Smooth muscle cell (in vitro differentiated cells): ENCODE measurements around the gene PACRG. TPM values are rescaled to one million over a fixed set of nuclear protein-coding genes. Genes with fewer than 3 reads are reported as not detected.

Experiments used
- DNase-seq: peaks from one replicate; lab custom pipeline; 2025; ENCODE audit not compliant: unreplicated experiment; lab: John Stamatoyannopoulos, UW
- H2AFZ ChIP-seq: fragments of 200-600 bp; sonication (generic); 2 replicates; pipeline ENCODE4 v1.6.0; 2016; ENCODE audit warnings: antibody characterized with exemption, low read depth, mild to moderate bottlenecking
- H3F3A ChIP-seq: fragments of 200-600 bp; sonication (generic); 2 replicates; pipeline ENCODE4 v1.6.0; 2017; ENCODE audit warnings: antibody characterized with exemption, low read depth
- H3K27ac ChIP-seq: fragments of 200-600 bp; sonication (generic); 2 replicates; pipeline ENCODE4 v1.5.1; 2016; ENCODE audit warnings: low read depth, mild to moderate bottlenecking
- H3K27me3 ChIP-seq: fragments of 200-600 bp; sonication (generic); 2 replicates; pipeline ENCODE4 v1.6.1; 2016; ENCODE audit warnings: low read depth, mild to moderate bottlenecking
- H3K36me3 ChIP-seq: fragments of 200-600 bp; sonication (generic); 2 replicates; pipeline ENCODE4 v1.5.1; 2016; ENCODE audit warnings: low read depth
- H3K4me1 ChIP-seq: fragments of 200-600 bp; sonication (generic); 2 replicates; pipeline ENCODE4 v1.5.1; 2016; ENCODE audit warnings: low read depth
- H3K4me2 ChIP-seq: fragments of 200-600 bp; sonication (generic); 2 replicates; pipeline ENCODE4 v1.6.0; 2016; ENCODE audit warnings: mild to moderate bottlenecking
- H3K4me3 ChIP-seq: fragments of 200-600 bp; sonication (generic); 2 replicates; pipeline ENCODE4 v1.5.1; 2016; ENCODE audit warnings: mild to moderate bottlenecking
- H3K79me2 ChIP-seq: fragments of 200-600 bp; sonication (generic); 2 replicates; pipeline ENCODE4 v1.6.0; 2016; ENCODE audit warnings: low read depth, mild to moderate bottlenecking
- H3K9ac ChIP-seq: fragments of 200-600 bp; sonication (generic); 2 replicates; pipeline ENCODE4 v1.6.0; 2016; ENCODE audit warnings: low read depth
- H3K9me3 ChIP-seq: fragments of 200-600 bp; sonication (generic); replicated peaks from 2 replicates; pipeline ENCODE4 v1.5.1; 2016; ENCODE audit warnings: low read depth
- H4K20me1 ChIP-seq: fragments of 200-600 bp; sonication (generic); 2 replicates; pipeline ENCODE4 v1.6.0; 2016; ENCODE audit warnings: low read depth
- CTCF ChIP-seq: fragments of 200-600 bp; sonication (generic); IDR thresholded peaks from 2 replicates; pipeline ENCODE4 v1.5.1; 2017; ENCODE audit warnings: borderline replicate concordance, mild to moderate bottlenecking, antibody characterized with exemption; ENCODE audit not compliant: insufficient read depth, poor library complexity, severe bottlenecking
- WGBS: methylation state at CpG from one replicate; pipeline ENCODE4 v1.1.7; 2016; ENCODE audit warnings: low lambda C conversion rate; 5-methylcytosine and 5-hydroxymethylcytosine counted together
- polyA plus RNA-seq: library from polyadenylated mRNA; unstranded; fragments of >200 nt; fragmentation: Nextera tagmentation; extraction: Ambion mirVana; gene quantifications from 2 replicates; pipeline ENCODE4 v1.2.1, GENCODE V29; 2016
- total RNA-seq: library from RNA; depleted of rRNA; stranded (reverse); fragments of >200 nt; gene quantifications from 2 replicates; pipeline ENCODE4 v1.2.3, GENCODE V29; 2014

PACRG gene
- total and polyA plus RNA-seq, 2 experiments from 2014 or later, result not detected

DNA sequence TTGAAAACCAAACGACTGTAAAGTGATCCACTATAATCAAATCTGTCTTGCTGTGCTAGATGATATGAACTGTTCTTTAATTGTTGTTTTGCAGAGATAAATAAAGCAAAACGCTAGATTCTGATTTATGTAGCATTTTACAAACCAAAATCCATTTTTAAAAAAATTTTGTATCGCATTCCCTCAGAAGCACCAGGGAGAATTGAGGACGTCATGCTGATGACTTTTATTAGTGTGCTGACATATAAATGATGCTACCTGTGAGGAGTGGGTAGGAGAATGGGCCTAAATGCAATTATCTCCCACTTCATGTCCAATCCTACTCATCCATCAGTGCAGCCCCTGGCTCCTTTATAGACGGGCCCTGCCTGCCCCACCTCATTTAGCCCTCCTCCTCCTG is 282.4 kb downstream of the PACRG start:
- WGBS, result 89% methylated on average over 5 of the region's 5 CpGs
- no peak overlapping the region for H3K27ac ChIP-seq
- DNase-seq, result no peak
- H3K9me3 ChIP-seq, result no peaks in the 10 kb centered on the region
- TF ChIP-seq CTCF, result no peak
- H3K36me3 ChIP-seq, result no peaks in the 10 kb centered on the region
- no peaks in the 10 kb centered on the region for H4K20me1 ChIP-seq
- no peaks in the 10 kb centered on the region for H3K4me1 ChIP-seq
- no peak overlapping the region for H3K9ac ChIP-seq
- no peak overlapping the region for H3K4me2 ChIP-seq
- no peaks in the 10 kb centered on the region for H3K27me3 ChIP-seq
- H3K4me3 ChIP-seq, result no peak overlapping the region
- H3F3A ChIP-seq, result no peaks in the 10 kb centered on the region
- no peak overlapping the region for H2AFZ ChIP-seq
- H3K79me2 ChIP-seq, result no peaks in the 10 kb centered on the region

GRCh38 chr6:163014736-163015135 is 287.0 kb downstream of the PACRG start:
- Histone ChIP-seq H3K4me2 (no peak overlapping the region), H3K36me3 (no peaks in the 10 kb centered on the region), H3K27me3 (no peaks in the 10 kb centered on the region), H3K9me3 (no peaks in the 10 kb centered on the region), H3K4me3 (no peak overlapping the region), H2AFZ (no peak overlapping the region), H3F3A (no peaks in the 10 kb centered on the region), H3K27ac (no peak overlapping the region), H3K79me2 (no peaks in the 10 kb centered on the region), H3K9ac (no peak overlapping the region), H4K20me1 (no peaks in the 10 kb centered on the region), H3K4me1 (peaks cover 4% of the 10 kb centered on the region)
- TF ChIP-seq CTCF, result no peak
- 74% methylated on average over 1 of the region's 1 CpG for WGBS
- no peak for DNase-seq

DNA sequence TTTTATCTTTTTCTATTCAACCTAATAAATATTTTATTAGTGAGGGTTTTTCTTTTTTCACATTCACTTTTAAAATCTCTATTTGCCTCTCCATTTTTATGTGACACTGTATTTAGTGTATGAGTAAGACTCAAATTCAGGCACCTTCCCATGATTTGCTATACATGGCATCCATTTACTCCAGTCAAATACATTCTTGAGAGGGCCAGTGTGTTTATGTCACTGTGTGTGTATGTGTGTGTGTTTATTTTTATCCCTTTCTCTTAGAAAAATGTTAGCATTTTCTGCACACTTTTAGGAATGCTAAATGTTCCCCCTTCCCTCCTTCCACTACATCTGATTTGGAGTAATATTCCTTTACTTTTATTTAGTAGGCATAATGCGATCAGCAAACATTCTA is 290.0 kb downstream of the PACRG start:
- TF ChIP-seq CTCF, result no peak
- Histone ChIP-seq H3K9me3 (no peaks in the 10 kb centered on the region), H3K27me3 (no peaks in the 10 kb centered on the region), H3K4me3 (no peak overlapping the region), H3K79me2 (no peaks in the 10 kb centered on the region), H3F3A (no peaks in the 10 kb centered on the region), H4K20me1 (no peaks in the 10 kb centered on the region), H3K4me1 (peaks cover 4% of the 10 kb centered on the region), H3K4me2 (no peak overlapping the region), H3K36me3 (no peaks in the 10 kb centered on the region), H3K9ac (no peak overlapping the region), H3K27ac (no peak overlapping the region), H2AFZ (peak overlapping the region; percentile 33)
- 92% methylated on average over 1 of the region's 1 CpG for WGBS
- no peak for DNase-seq

- peaks cover 3% of the 10 kb centered on the region for H3K9me3 ChIP-seq
- H3K4me1 ChIP-seq, result peaks cover 4% of the 10 kb centered on the region
- H3K4me2 ChIP-seq, result peak overlapping the region; percentile 71
- 62% methylated on average over 3 of the region's 3 CpGs for WGBS
- no peaks in the 10 kb centered on the region for H3K27me3 ChIP-seq
- TF ChIP-seq CTCF, result no peak
- DNase-seq, result no peak
- H3F3A ChIP-seq, result no peaks in the 10 kb centered on the region
- H3K9ac ChIP-seq, result no peak overlapping the region
- H2AFZ ChIP-seq, result no peak overlapping the region
- no peaks in the 10 kb centered on the region for H4K20me1 ChIP-seq
- H3K27ac ChIP-seq, result peak overlapping the region; percentile 75
- no peaks in the 10 kb centered on the region for H3K36me3 ChIP-seq
- H3K4me3 ChIP-seq, result no peak overlapping the region
- H3K79me2 ChIP-seq, result no peaks in the 10 kb centered on the region
Observed at GRCh38 chr6:163019926-163020325, 292.2 kb downstream of the PACRG start.
